Breast epithelium (tissue), 3 donors: ENCODE data around the gene MTRFR.

Experiments
- POLR2A ChIP-seq: fragments of 450-650 bp; IDR thresholded peaks from one replicate; pipeline ENCODE4 v1.6.1; 2016; ENCODE audit warnings: antibody characterized with exemption, mild to moderate bottlenecking, moderate library complexity
- POLR2AphosphoS5 ChIP-seq, 3 donors: sonication (generic); formaldehyde crosslinking; IDR thresholded peaks; one replicate each; pipeline ENCODE4 v1.6.1; 2017; ENCODE audit warnings: antibody characterized with exemption in 3 of 3
- TF ChIP-seq, protein P1 (sequence below), 3 donors: fragments of 450-650 bp; IDR thresholded peaks; one replicate each; pipeline ENCODE4 v1.5.1; 2016 to 2017; ENCODE audit warnings: antibody characterized with exemption in 3 of 3, mild to moderate bottlenecking in 3 of 3, moderate library complexity in 3 of 3

DNA sequence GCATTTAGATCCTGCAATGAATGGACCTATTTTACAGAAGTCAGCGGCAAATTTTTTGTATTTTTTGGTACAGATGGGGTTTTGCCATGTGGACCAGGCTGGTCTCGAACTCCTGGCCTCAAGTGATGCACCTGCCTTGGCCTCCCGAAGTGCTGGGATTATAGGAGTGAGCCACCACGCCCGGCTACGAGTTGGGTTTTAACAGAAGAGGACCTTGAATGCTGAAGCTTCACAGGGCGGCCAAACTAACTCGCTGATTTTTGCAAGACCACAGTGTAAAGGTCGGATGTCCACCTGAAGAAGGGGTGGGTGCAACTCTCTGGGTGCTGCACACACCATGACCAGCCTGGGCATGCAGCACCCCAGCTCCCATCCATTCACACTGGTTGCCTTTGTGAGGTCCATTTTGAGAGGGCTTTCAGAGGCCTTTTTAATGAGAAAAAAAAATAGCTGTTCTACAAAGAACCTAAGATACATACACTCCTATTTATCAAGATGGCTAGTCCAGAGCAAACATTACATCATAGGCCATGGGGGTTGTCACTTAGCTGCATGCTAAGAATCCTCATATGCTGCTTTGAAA is 60.0 kb downstream of the MTRFR start:
- TF ChIP-seq POLR2A (no peak), POLR2AphosphoS5 (IDR thresholded peaks at IDR 0.05) (no peak)
- TF ChIP-seq, protein P1, sequence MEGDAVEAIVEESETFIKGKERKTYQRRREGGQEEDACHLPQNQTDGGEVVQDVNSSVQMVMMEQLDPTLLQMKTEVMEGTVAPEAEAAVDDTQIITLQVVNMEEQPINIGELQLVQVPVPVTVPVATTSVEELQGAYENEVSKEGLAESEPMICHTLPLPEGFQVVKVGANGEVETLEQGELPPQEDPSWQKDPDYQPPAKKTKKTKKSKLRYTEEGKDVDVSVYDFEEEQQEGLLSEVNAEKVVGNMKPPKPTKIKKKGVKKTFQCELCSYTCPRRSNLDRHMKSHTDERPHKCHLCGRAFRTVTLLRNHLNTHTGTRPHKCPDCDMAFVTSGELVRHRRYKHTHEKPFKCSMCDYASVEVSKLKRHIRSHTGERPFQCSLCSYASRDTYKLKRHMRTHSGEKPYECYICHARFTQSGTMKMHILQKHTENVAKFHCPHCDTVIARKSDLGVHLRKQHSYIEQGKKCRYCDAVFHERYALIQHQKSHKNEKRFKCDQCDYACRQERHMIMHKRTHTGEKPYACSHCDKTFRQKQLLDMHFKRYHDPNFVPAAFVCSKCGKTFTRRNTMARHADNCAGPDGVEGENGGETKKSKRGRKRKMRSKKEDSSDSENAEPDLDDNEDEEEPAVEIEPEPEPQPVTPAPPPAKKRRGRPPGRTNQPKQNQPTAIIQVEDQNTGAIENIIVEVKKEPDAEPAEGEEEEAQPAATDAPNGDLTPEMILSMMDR (IDR thresholded peaks at IDR 0.05) = no peak
